PC-3 (cell line): ENCODE data around the gene CMTM4.

Source experiments
- CTCF ChIP-seq: fragments of 300-600 bp; sonication (generic); conservative IDR thresholded peaks from 2 replicates; pipeline ENCODE4 v1.5.1; 2017; ENCODE audit warnings: antibody characterized with exemption, low read depth, mild to moderate bottlenecking, low read length
- EZH2 ChIP-seq: fragments of 300-600 bp; sonication (generic); IDR thresholded peaks from one replicate; pipeline ENCODE4 v1.6.1; 2017; ENCODE audit warnings: antibody characterized with exemption, mild to moderate bottlenecking, low read length; ENCODE audit not compliant: unreplicated experiment

- TF ChIP-seq CTCF, result peak; percentile 54
- TF ChIP-seq EZH2, result no peak
Measured at GRCh38 chr16:66588981-66589713, 107.4 kb downstream of the CMTM4 start.
